GM18520 (cell line): ENCODE measurements around the gene FOCAD.
"Not testable (repeated sequence)": the region's sequence is repeated elsewhere in the genome, so short reads cannot be mapped to it uniquely, and the experiment has no call there.

Source experiments
- ATAC-seq: cut with Tn5 transposase; IDR thresholded peaks from one replicate; pipeline ENCODE4 v1.9.1; 2021; ENCODE audit not compliant: unreplicated experiment

Gene FOCAD

DNA sequence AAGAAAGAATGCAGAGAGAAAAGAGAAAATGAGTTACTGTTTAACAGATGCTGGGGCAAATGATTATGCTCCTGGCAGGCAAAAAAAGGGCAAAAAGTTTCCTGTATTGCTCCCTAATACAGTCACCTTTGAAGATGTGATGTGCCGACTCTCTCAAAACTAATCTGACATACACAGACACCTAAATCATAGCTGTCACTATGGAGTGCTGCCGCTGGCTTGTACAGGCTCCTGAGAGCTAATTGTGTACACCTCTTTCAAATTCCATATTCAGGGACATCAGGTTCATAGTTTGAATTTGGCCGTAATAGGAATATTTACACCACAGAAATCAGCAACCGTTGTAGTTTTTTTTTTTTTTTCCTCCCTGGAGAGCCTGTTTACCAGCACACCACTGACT, 12.4 kb upstream of the FOCAD start:
- no peak for ATAC-seq

DNA sequence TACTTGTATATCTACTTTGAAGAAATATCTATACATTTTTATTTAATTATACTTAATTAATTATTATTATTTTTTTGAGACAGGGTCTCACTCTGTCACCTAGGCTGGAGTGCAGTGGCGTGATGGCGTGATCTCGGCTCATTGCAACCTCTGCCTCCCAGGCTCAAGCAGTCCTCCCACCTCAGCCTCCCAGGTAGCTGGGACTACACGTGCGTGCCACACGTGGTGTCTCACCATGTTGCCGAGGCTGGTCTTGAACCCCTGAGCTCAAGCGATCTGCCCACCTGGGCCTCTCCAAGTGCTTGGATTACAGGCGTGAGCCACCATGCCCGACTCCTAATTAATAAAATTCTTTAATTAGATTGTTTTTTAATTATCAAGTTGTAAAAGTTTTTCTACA, 10.5 kb upstream of the FOCAD start:
- not testable (repeated sequence) for ATAC-seq

DNA sequence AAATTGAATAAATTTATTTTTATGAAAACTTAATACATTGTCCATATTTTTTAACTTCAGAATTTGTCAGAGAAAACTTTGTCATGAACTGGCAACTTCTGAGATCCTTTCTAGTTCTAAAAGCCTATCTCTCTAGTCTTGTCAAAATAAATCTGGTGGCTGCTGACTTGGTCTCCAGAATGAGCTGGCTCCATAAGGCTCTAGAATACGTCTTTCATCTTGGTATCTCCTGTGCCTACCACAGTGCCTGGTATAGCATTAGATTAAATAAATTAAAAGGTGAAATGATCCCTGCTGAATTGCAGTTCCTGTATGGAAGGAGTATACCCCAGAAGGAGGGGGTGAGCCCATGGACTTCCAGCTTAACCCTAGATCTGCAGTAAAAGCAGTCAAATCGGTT, 2.6 kb upstream of the FOCAD start:
- ATAC-seq: no peak

DNA sequence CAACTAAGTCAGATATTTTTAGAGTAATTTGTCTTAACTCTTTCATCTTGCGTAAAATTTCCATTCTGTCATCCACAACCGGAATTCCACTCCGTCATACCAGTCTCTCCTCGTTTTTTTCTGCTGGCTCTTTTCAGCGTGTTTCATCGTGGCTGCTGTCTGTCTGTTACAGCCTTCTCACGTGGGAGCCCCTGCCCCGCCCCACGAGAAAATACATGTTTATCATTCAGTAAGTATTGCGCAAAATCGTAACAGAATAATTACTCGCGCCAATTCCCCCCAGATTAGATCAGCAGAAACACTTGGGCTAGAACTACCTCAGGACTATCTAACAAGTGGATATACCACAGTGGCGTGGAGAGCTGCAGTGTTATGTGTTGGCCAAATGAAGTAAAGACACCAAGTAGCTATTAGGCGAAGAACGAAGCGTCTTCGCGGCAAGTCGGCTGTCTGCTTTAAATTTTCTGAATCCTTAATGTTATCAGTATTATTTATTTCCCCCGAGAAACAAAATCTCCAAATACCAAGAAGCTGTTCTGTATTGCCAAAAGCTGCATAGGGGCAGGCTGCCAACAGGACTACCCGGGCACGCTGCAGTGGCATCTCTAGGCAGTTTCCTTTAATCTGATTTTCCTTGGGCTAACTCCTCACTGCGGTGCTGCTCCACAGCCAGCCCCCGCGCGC, 566 bp upstream of the FOCAD start:
- ATAC-seq: no peak

DNA sequence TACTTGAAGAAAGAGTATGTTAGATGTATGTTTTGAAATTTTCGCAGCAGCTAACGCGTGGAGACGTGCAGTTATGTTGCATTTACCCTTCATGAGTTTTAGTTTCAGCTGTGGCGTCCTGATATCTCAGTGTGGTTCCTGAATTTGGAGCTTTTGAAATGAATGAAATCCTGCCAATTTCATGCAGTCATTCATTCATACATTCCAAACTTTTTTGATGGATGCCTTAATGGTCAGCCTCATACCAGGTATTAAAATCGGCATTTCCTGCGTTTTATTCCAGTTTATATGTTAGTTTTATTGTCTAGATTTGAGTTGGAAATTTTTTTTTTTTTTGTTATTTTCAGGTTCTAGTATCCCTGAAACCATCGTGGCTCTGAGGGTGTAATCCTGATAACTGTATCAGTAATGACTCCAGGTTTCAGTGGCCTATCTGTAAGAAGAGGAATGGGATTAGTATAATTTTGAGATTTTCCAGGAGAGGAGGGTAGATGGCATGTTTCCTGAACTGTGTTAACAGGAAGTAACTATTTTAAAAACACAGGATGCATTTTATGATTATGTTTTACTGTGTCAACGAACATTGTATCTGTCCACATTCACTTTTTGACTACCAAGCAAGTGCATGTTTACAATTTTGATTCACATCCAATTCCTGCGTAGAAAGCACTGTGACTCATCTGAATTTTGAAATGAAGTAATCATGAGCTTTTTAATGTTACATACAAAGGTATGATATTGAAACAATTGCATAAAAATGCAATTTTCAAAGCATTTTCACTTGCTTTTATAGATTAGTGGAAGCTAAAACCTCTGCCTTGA, 1.0 kb downstream of the FOCAD start:
- no peak for ATAC-seq

DNA sequence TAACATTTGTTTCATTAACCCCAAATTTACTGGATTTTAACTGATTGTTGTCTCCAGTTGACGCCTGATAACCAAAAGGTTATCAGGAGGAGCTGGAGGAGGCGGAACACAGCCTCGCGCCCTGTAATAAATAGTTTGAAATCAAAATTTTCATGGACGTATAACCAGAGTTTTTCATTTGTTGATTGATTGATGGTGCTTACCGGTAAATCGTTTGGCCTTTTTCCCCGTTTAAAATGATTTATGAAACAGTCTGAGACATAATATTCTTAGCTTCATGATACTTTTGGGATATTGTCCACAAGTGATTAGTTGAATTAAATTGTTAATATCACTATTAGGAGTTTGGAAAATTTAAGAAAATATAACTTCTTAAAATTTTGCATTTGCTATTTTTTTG, 1.7 kb downstream of the FOCAD start:
- ATAC-seq: no peak

DNA sequence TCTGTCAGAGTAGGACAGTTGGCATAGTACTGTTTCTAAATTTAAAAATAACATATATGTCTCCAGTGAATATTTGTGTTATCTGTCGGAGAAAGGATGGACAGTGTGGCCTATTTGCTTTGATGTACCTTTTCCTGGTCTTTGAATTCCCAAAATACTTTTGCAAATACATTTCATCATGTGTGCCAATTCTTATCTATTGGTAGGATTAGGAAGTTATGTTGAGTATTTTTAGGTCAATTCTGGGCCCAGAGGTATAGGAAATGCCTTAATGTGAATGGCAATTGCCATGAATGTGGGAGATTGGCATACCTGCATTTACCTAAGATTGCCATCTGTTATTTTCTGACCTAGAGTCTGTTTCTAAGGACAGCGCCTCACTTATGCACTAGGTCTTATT, 5.8 kb downstream of the FOCAD start:
- ATAC-seq: no peak

DNA sequence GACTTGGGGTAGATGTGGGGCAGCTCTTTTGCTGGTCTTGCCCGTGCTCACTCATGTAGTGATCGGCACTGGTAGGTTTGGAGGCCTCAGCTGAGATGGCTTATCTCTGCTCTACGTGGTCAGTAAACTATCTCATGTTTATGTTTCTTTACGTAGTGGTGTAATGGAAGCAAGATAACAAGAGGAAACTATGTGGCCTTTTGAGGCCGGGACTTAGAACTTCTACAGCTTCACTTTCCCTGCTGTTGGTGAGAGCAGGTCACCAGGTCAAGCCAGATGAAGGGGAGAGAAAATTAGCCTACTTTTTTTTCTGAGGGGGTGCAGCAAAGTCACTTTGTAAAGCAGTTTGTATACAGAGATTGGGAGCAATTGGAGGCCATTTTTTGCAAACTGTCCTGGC, 8.5 kb downstream of the FOCAD start:
- no peak for ATAC-seq

DNA sequence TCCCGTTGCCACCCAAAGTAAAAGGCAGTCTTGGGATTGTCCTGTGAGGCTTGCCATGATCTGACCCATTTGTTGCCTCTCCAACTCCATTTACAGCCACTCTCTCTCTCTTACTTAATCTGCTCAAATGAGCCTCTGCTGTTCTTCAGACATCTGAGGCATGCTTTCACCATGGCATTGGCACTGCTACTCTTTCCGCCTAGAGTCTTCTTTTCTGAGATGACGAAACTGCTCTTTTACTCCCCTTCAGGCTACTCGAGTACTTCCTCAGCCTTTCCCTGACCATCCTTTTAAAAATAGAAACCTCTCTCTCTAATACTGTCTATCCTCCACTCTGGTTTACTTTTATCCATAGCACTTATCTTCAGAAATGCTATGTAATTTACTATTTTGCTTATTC, 9.0 kb downstream of the FOCAD start:
- ATAC-seq: no peak

DNA sequence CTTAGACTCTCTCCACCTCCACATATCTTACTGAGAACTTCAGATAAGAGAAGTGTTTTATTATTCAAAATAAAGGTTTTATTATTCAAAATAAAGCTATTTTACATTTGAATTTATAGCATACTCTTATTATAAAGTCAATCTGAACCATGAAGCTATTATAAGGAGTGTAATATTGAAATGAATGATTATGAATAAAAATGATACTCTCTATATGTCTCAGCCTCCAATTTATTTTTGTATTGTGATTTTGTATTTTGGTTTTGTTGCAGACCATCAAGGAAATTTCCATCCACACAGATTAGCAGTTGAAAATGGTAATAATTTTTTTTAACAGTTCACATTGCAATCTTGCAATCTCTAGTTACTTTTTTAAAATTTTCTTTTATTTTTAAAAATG, 10.2 kb downstream of the FOCAD start:
- ATAC-seq: no peak

DNA sequence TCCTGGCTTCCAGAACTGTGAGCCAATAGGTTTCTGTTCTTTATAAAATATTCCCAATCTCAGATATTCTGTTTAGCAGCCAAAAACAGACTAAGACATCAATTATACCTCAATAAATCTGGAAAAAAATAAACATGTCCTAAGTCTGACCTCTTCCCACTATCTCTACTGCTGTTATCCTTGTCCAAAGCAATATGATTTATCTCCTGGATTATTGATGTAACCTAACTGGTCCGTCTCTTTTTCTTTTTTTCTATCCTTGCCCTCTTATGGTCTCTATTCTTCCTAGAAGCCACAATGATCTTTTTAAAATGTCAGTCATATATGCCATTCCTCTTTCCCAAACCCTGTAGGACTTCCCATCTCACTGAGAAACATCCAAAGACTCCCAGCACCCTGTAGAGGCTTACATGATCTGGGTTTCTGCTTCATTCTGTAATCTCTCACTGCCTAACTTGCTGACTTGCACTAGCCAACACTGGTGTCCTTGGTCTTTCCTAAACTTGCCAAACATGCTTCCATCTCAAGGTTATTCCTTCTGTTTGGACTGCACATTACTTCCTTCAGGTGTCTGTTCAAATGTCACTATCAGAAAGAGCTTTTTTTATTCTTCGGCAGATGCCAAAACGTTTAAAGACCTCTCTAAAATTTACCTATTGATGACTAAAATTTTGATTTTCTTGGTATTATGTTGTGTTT, 13.1 kb downstream of the FOCAD start:
- no peak for ATAC-seq

DNA sequence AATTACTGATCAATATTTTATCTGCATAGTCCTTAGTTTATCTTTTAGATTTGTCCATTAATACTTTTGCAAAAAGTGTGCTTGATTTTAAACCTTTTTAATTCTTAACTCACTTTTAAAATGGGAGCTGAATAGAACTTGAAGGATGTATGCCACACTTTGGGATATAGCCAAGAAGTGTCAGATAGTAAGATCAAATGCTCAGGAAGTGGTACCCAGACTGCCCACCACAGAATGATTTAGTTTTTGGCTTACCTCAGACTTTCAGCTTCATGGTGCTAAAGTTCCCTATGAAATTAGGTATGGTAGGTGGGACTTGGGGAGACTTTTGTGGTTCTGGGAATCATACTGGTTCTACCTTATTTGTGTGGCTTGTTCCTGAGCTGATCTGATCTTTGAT, 14.7 kb downstream of the FOCAD start:
- no peak for ATAC-seq

DNA sequence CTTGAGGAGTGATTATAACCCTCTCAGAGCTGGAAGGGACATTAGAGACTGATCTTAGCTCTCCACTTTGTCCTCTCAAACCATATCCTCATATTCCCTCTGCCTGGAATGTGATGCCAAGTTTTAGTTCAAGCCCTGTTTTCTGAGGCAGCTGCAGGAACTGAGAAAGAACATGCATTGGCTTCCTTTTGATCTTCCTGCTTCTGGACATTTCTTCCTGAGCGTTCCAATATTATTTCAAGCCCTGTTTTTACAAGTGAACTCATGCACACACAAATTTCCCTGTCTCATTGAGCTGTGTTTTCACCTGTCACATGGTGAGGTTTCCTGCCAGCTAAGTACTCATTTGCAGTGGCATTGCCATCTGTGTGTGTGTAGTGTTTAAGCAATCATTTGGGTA, 17.0 kb downstream of the FOCAD start:
- ATAC-seq: no peak

DNA sequence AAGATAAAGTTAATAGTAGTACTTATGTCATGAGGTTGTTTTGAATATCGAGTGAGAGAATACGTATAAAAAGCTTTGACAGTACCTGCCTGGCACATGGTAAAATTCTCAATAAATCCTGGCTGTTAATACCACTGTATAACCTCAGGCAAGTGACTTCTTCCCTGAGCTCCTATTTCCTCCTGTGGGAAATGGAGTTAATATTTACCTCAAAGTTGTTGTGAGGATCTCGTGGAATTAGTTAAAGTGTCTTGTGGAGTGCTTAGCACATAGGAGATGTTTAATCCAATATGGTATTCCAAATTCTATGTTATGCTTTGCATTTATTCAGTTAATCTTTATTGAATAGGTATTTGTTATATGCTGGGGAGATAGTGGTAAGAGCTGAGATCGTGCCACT, 18.5 kb downstream of the FOCAD start:
- no peak for ATAC-seq

DNA sequence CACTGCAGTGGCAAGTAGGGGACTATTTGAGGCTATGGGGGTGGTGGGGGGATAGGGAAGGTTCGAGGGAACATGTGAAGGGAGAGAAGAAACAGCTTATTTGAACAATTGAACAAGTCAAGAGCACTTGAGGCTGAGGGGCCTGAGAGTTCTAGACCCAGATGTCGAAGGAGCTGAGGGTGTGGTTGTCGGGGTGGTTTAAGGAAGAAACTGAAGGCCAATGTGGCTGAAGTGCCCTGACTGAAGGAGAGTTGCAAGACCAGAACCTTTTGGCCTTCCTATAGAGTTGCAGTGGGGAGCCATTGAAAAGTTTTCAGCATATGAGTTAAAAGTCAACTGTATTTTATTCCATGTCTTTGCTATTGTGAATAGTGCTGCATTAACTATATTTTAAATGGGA, 19.1 kb downstream of the FOCAD start:
- ATAC-seq: no peak

DNA sequence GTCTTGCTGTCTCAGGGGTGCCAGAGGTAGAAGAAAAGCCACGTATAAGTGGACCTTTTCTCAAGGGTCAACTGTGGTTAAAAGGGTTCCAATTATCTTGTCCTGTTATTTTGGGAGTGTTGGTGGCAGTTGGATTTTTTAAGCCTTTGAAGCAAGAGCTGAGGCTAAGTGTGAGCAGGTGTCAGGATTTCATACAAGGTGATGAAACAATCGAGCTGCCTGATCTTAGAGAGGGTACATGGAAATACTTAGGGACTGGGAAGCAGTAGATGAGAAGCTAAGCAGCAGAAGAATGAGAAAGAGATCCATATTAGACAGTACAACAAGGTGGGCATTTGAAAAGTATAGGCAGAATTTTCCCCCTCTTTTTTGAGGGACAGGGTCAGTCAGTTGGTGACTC, 23.6 kb downstream of the FOCAD start:
- ATAC-seq: no peak

DNA sequence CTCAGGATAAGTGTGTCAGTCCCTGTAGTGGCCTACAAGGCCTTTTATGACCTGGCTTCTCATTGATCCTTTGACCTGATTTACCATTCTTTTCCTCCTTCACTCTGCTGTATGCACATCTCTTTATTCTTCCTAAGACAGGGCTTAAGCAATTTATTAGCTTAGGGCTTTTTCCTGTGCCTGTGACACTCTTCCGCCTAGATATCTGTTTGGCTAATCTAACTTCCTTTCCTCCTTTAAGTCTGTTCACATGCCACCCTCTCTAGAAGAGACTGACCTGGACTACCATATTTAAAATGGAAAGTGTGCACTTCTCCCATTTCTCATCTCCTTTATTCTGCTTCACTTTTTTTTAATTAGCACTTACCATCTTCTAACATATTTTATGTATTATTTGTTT, 29.1 kb downstream of the FOCAD start:
- no peak for ATAC-seq

DNA sequence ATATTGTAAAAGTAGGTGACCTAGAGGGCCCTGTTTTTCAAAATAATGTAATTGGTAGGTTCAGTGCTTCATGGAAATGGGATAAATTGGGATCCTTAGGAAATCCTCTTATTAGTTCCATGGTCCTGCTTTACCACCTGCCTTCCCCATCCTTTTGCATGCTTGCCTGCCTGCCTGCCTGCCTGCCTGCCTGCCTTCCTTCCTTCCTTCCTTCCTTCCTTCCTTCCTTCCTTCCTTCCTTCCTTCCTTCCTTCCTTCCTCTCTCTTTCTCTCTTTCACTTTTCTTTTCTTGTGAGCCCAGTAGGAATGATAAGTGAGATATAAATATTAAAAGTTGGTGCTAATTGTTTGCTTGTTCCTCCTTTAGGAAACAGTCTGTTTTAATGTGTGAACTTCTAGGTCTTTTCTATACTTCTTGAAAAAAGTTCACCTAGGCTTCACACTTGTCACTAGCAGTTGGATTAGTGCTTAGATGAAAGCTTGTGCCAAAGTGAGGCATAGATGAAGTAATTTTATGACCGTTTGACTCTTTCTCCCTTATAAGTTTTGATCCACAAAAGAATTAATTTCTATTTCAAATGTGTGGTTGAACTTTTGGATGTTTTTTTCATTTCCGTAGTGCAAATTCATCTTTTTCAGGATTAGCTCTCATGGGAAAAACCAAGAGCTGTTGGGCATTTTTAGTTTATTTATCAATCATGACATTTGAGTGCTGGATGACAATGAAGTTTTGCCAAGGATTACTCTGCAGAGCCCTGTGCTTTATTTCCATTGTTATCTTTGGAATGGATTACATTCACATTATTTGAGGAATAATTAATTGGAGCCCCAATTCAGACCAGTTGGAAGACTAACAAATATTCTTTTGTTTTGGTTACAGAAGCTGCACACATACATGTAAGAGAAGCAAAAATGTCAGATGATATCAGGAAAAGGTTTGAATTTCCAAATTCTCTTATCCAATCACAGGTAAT, 30.7 kb downstream of the FOCAD start:
- ATAC-seq: no peak

DNA sequence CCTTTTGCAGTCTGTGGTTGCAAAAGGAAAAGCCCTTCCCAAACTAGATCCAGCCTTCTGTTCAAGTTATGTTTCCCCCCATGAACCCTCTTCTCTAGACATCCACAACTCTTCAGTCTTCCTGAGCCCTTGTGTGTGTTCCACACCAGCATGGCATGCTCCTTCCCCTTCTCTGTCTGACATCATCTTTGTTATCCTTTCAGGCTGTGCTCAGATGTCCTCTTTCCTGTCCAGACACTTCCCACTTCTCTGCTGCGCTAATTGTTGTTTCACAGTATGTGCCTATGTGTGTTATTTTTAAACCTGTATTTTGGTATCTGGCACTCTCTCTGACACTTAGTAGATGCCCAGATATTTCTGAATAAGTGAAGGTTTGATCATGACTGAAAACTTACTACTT, 38.2 kb downstream of the FOCAD start:
- ATAC-seq: no peak

DNA sequence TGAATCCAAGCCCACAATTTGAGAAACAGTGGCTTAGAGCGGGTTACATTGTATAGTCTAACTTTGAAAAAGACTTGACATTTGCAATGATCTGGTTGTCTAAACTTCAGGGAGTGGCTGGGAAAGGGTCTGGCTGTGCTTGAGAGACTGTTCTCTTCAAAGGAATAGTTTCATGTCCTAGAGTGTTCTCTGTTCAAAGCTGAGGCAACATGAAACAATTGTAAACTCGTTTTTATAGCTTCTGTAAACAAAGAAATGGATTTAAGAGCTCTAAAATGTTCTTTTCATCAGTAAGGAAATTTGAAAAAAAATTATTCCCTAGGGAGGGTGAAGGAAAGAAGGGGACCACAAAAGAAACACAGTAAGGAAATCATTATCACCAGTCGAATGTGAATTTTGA, 41.6 kb downstream of the FOCAD start:
- ATAC-seq: no peak

DNA sequence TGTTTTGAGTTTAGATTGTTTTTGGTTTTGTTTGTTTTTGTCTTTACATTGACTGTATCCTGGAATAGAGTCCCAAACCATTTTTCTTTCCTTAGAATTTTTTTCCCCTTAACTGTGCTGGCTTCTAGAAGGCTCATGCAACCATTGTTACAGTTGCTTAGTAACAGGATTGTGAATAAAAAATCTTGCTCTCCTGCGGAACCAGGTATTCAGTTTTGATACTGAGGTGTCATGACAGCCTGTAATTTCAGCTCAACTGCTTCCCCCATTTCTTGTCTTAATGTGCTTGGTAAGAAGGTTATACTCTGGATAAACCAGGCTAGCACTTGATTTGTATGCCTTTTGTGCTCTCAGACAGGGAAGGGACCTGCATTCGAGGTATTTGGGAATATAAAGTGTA, 42.1 kb downstream of the FOCAD start:
- no peak for ATAC-seq
